Panc1 (cell line): ENCODE measurements around the gene RAB12. TPM values are rescaled to one million over a fixed set of nuclear protein-coding genes. Genes with fewer than 3 reads are reported as not detected.

Experiments used
- ATAC-seq: fragments of 200-7000 bp; cut with Tn5 transposase; 2 replicates; pipeline ENCODE4 v1.9.1; 2020; ENCODE audit warnings: mild to moderate bottlenecking, moderate library complexity
- BruUV-seq: library from RNA; stranded (reverse); fragments of 400-500 nt; replicated peaks from 2 replicates; lab custom pipeline; 2021; lab: Mats Ljungman, UMichigan
- CTCF ChIA-PET: fragments of 300-600 bp; sonication (Branson Sonifier 250); formaldehyde crosslinking; loops from one replicate; lab custom pipeline; 2022; ENCODE audit warnings: antibody characterized with exemption; lab: Charles Lee
- POLR2A ChIA-PET: fragments of 300-600 bp; sonication (Branson Sonifier 250); formaldehyde crosslinking; loops from one replicate; lab custom pipeline; 2022; ENCODE audit warnings: antibody characterized with exemption; lab: Charles Lee
- DNase-seq: peaks from one replicate; pipeline ENCODE4 v3.0.0-alpha.2; 2010; ENCODE audit warnings: low read depth, low spot score
- H3K27ac ChIP-seq: 2 replicates; pipeline ENCODE4 v1.5.1; 2011; ENCODE audit warnings: mild to moderate bottlenecking, low read length, inconsistent platforms
- H3K27me3 ChIP-seq: fragments of 200-500 bp; sonication (Bioruptor generic); 2 replicates; pipeline ENCODE4 v1.6.0; 2014; ENCODE audit warnings: low read length, inconsistent platforms; ENCODE audit not compliant: control insufficient read depth, insufficient read depth
- H3K36me3 ChIP-seq: fragments of 200-500 bp; sonication (Bioruptor generic); 2 replicates; pipeline ENCODE4 v1.5.1; 2014; ENCODE audit warnings: inconsistent platforms, mild to moderate bottlenecking, low read length, moderate library complexity; ENCODE audit not compliant: control insufficient read depth, insufficient read depth
- H3K4me1 ChIP-seq: 2 replicates; pipeline ENCODE4 v1.5.1; 2011; ENCODE audit warnings: inconsistent platforms, mild to moderate bottlenecking, low read length, moderate library complexity; ENCODE audit not compliant: control insufficient read depth, insufficient read depth
- H3K4me3 ChIP-seq, 2 experiments: 2 replicates each; pipeline ENCODE4 v1.5.1; 2011 to 2012; ENCODE audit warnings: low read depth in 2 of 2, low read length in 2 of 2, mild to moderate bottlenecking in 2 of 2, inconsistent platforms in 1 of 2, moderate library complexity in 1 of 2
- H3K9me3 ChIP-seq: fragments of 200-500 bp; sonication (Bioruptor generic); 2 replicates; pipeline ENCODE4 v1.5.1; 2014; ENCODE audit warnings: low read depth, mild to moderate bottlenecking, inconsistent platforms, low read length, moderate library complexity; ENCODE audit not compliant: control insufficient read depth, insufficient read depth
- POLR2AphosphoS5 ChIP-seq: IDR thresholded peaks from 2 replicates; pipeline ENCODE4 v1.6.1; 2012; ENCODE audit warnings: mild to moderate bottlenecking, low read depth, low read length, moderate library complexity
- SIN3A ChIP-seq: IDR thresholded peaks from 2 replicates; pipeline ENCODE4 v1.6.1; 2012; ENCODE audit warnings: low read depth, mild to moderate bottlenecking, low read length, moderate library complexity, borderline replicate concordance; ENCODE audit not compliant: insufficient read depth
- TCF7L2 ChIP-seq: IDR thresholded peaks from 2 replicates; pipeline ENCODE4 v1.6.1; 2011; ENCODE audit warnings: mild to moderate bottlenecking, low read depth, low read length, inconsistent platforms
- in situ Hi-C: cut with HindIII; loops from 2 replicates; pipeline ENCODE4 v1.10.0; 2016; ENCODE audit warnings: low sequenced_read_pairs, low pct_unique_long_range_greater_than_20kb
- intact Hi-C: fragments of 100-400 bp; cut with micrococcal nuclease; formaldehyde crosslinking; loops from one replicate; pipeline ENCODE4 v1.10.0; 2022; ENCODE audit not compliant: unreplicated experiment
- total RNA-seq: library from RNA; stranded (reverse); gene quantifications from one replicate; pipeline ENCODE4 v1.2.1, GENCODE V29; 2021; ENCODE audit not compliant: unreplicated experiment
- TF ChIP-seq, protein P1 (sequence below): fragments of 450-650 bp; IDR thresholded peaks from 2 replicates; pipeline ENCODE4 v1.5.1; 2017; ENCODE audit warnings: mild to moderate bottlenecking
- TF ChIP-seq, protein P2 (sequence below), 2 experiments: IDR thresholded peaks; 2 replicates each; pipeline ENCODE4 v1.6.1; 2011 to 2012; ENCODE audit warnings: low read depth in 2 of 2, control low read depth in 1 of 2, low read length in 1 of 2, mild to moderate bottlenecking in 1 of 2, moderate library complexity in 1 of 2; ENCODE audit not compliant: insufficient read depth in 1 of 2

RAB12 gene
- total RNA-seq, 1 experiment from 2014 or later: 35.7 TPM

DNA sequence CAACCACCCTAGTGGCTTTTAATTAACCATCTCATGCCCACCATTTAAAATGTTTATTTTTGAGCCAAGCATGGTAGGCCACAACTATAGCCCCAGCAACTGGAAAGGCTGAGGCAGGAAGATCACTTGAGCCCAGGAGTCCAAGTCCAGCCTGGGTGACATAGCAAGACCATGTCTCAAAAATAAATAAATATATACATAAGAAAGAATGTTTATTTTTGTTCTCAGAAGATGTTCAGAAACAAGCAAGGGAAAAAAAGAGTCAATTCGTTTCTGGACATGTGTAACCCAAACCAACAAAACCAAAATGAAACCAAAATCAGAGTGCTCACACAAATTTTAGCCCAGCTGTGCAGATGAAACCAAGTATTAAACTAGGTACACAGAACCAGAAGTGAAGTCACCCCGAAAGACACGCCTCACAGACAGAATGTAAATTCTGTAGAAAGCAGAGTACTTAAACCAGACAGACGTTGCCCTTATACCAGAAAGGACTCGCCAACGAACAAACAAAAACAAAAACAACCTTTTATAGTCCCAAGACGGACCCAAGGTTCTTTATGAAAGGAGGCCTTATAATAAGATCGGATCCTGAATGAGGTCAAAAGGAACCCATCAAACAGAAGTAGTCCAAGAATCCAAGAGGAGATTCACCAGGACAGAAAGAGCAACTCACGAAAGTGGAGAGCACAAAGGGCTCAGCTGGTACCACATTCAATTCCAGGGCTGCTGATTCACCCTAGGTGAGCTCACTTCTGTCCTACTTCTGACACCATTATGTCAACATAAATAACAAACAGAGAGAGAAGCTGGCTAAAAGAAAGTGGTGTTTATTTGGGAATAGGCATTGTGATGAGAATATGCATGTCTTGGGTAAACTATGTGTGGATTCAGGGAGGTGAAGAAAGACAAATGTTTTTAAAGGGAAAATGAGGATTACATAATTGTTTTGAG lies 64.3 kb downstream of the RAB12 start:
- BruUV-seq: no TSS peak
- H3K9me3 ChIP-seq: no peaks in the 10 kb centered on the region
- no peaks in the 10 kb centered on the region for H3K36me3 ChIP-seq
- ChIA-PET CTCF (no interaction called here), POLR2A (no interaction called here)
- H3K27ac ChIP-seq: no peak overlapping the region; the same call in 1 of the 2 replicates
- TF ChIP-seq TCF7L2 (no peak), SIN3A (no peak), POLR2AphosphoS5 (no peak)
- TF ChIP-seq, protein P1, sequence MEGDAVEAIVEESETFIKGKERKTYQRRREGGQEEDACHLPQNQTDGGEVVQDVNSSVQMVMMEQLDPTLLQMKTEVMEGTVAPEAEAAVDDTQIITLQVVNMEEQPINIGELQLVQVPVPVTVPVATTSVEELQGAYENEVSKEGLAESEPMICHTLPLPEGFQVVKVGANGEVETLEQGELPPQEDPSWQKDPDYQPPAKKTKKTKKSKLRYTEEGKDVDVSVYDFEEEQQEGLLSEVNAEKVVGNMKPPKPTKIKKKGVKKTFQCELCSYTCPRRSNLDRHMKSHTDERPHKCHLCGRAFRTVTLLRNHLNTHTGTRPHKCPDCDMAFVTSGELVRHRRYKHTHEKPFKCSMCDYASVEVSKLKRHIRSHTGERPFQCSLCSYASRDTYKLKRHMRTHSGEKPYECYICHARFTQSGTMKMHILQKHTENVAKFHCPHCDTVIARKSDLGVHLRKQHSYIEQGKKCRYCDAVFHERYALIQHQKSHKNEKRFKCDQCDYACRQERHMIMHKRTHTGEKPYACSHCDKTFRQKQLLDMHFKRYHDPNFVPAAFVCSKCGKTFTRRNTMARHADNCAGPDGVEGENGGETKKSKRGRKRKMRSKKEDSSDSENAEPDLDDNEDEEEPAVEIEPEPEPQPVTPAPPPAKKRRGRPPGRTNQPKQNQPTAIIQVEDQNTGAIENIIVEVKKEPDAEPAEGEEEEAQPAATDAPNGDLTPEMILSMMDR: no peak
- TF ChIP-seq, protein P2, sequence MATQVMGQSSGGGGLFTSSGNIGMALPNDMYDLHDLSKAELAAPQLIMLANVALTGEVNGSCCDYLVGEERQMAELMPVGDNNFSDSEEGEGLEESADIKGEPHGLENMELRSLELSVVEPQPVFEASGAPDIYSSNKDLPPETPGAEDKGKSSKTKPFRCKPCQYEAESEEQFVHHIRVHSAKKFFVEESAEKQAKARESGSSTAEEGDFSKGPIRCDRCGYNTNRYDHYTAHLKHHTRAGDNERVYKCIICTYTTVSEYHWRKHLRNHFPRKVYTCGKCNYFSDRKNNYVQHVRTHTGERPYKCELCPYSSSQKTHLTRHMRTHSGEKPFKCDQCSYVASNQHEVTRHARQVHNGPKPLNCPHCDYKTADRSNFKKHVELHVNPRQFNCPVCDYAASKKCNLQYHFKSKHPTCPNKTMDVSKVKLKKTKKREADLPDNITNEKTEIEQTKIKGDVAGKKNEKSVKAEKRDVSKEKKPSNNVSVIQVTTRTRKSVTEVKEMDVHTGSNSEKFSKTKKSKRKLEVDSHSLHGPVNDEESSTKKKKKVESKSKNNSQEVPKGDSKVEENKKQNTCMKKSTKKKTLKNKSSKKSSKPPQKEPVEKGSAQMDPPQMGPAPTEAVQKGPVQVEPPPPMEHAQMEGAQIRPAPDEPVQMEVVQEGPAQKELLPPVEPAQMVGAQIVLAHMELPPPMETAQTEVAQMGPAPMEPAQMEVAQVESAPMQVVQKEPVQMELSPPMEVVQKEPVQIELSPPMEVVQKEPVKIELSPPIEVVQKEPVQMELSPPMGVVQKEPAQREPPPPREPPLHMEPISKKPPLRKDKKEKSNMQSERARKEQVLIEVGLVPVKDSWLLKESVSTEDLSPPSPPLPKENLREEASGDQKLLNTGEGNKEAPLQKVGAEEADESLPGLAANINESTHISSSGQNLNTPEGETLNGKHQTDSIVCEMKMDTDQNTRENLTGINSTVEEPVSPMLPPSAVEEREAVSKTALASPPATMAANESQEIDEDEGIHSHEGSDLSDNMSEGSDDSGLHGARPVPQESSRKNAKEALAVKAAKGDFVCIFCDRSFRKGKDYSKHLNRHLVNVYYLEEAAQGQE (IDR thresholded peaks at IDR 0.05; ENCODE audit: insufficient read depth in 1 of 2, low read depth in 2 of 2, low read length in 1 of 2): no peak
- peak; percentile 67 for DNase-seq
- H3K4me3 ChIP-seq: peak overlapping the region in 1 of 2 experiments; percentile 27; a peak in 1 of 4 replicates
- peak; percentile 88 for ATAC-seq
- in situ Hi-C loops: no loop called here
- H3K4me1 ChIP-seq: peaks cover 5% of the 10 kb centered on the region; the same call in 1 of the 2 replicates
- H3K27me3 ChIP-seq: no peaks in the 10 kb centered on the region
- intact Hi-C loops: no loop called here

DNA sequence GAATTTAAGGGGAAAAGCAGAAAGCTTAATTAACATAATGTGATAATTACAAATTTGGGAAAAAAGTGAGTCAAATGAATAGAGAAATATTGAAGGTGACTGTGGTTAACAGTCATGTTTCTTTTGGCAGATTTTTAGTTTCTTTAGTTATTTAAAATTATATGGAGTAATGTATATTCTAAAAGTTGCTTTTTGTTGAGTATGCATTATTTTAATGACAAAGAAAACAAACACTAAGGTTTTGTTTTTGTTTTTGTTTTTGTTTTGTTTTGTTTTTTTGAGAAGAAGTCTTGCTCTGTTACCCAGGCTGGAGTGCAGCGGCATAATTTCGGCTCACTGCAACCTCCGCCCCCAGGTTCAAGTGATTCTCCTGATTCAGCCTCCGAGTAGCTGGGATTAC lies 65.8 kb downstream of the RAB12 start:
- ATAC-seq: no peak
- intact Hi-C loops: no loop called here
- POLR2A ChIA-PET: no interaction called here
- TF ChIP-seq TCF7L2: no peak
- TF ChIP-seq, protein P1: no peak
- TF ChIP-seq SIN3A: no peak
- no peak for TF ChIP-seq POLR2AphosphoS5
- TF ChIP-seq, protein P2 (IDR thresholded peaks at IDR 0.05; ENCODE audit: insufficient read depth in 1 of 2, low read depth in 2 of 2, low read length in 1 of 2): no peak
- Histone ChIP-seq H3K27ac (no peak overlapping the region), H3K4me1 (peaks cover 5% of the 10 kb centered on the region; the same call in 1 of the 2 replicates), H3K27me3 (no peaks in the 10 kb centered on the region), H3K9me3 (no peaks in the 10 kb centered on the region), H3K4me3 (no peak overlapping the region), H3K36me3 (no peaks in the 10 kb centered on the region)
- in situ Hi-C loops: no loop called here
- no peak for DNase-seq
- no TSS peak for BruUV-seq
- CTCF ChIA-PET: no interaction called here
